H9 (cell line): ENCODE data around the gene GABRR2. TPM values are rescaled to one million over a fixed set of nuclear protein-coding genes. Genes with fewer than 3 reads are reported as not detected.

Experiments
- DNase-seq: peaks from one replicate; pipeline ENCODE4 v3.0.0-alpha.2; 2017
- H2AFZ ChIP-seq: one replicate; pipeline ENCODE4 v1.6.1; 2013; ENCODE audit warnings: mild to moderate bottlenecking, low read length, control low read depth, moderate library complexity
- H2AK5ac ChIP-seq: 2 replicates; pipeline ENCODE4 v1.6.1; 2013; ENCODE audit warnings: low read length, control low read depth, mixed read lengths; ENCODE audit not compliant: insufficient read length
- H2BK120ac ChIP-seq: one replicate; pipeline ENCODE4 v1.6.1; 2013; ENCODE audit warnings: low read depth, mild to moderate bottlenecking, low read length, control low read depth, inconsistent platforms; ENCODE audit not compliant: poor library complexity, severe bottlenecking
- H2BK12ac ChIP-seq: 2 replicates; pipeline ENCODE4 v1.6.1; 2013; ENCODE audit warnings: low read length, control low read depth, mixed read lengths, low read depth; ENCODE audit not compliant: insufficient read length
- H2BK15ac ChIP-seq: 2 replicates; pipeline ENCODE4 v1.6.1; 2013; ENCODE audit warnings: low read depth, low read length, control low read depth
- H2BK20ac ChIP-seq: one replicate; pipeline ENCODE4 v1.6.1; 2013; ENCODE audit warnings: low read depth, mild to moderate bottlenecking, low read length, control low read depth, inconsistent platforms; ENCODE audit not compliant: poor library complexity, severe bottlenecking
- H2BK5ac ChIP-seq: 2 replicates; pipeline ENCODE4 v1.6.1; 2013; ENCODE audit warnings: low read length, control low read depth, mixed read lengths; ENCODE audit not compliant: insufficient read length
- H3K14ac ChIP-seq: 2 replicates; pipeline ENCODE4 v1.6.1; 2013; ENCODE audit warnings: low read length, control low read depth; ENCODE audit not compliant: insufficient read depth
- H3K18ac ChIP-seq: 2 replicates; pipeline ENCODE4 v1.6.1; 2013; ENCODE audit warnings: low read depth, mild to moderate bottlenecking, mixed read lengths, low read length, control low read depth; ENCODE audit not compliant: insufficient read length
- H3K23ac ChIP-seq: 2 replicates; pipeline ENCODE4 v1.6.1; 2013; ENCODE audit warnings: low read length, control low read depth, mixed read lengths, low read depth; ENCODE audit not compliant: insufficient read length
- H3K23me2 ChIP-seq: 2 replicates; pipeline ENCODE4 v1.6.1; 2013; ENCODE audit warnings: low read depth, mild to moderate bottlenecking, mixed read lengths, low read length, control low read depth; ENCODE audit not compliant: insufficient read length, poor library complexity, severe bottlenecking
- H3K27ac ChIP-seq: 2 replicates; pipeline ENCODE4 v1.5.1; 2013; ENCODE audit warnings: low read length, control low read depth, mixed read lengths, low read depth; ENCODE audit not compliant: insufficient read length
- H3K27me3 ChIP-seq: 2 replicates; pipeline ENCODE4 v1.6.1; 2013; ENCODE audit warnings: low read length, control low read depth, inconsistent platforms; ENCODE audit not compliant: insufficient read depth
- H3K4ac ChIP-seq: 2 replicates; pipeline ENCODE4 v1.6.1; 2013; ENCODE audit warnings: low read depth, mild to moderate bottlenecking, control low read depth, inconsistent platforms, low read length, moderate library complexity
- H3K4me1 ChIP-seq: 2 replicates; pipeline ENCODE4 v1.6.1; 2013; ENCODE audit warnings: low read length, control low read depth, inconsistent platforms; ENCODE audit not compliant: insufficient read depth
- H3K4me2 ChIP-seq: 2 replicates; pipeline ENCODE4 v1.6.1; 2013; ENCODE audit warnings: low read length, control low read depth, mixed read lengths; ENCODE audit not compliant: insufficient read length, insufficient read depth
- H3K56ac ChIP-seq: 2 replicates; pipeline ENCODE4 v1.6.1; 2013; ENCODE audit warnings: low read depth, mild to moderate bottlenecking, mixed read lengths, low read length, control low read depth; ENCODE audit not compliant: insufficient read length
- H3K79me1 ChIP-seq: 2 replicates; pipeline ENCODE4 v1.6.1; 2013; ENCODE audit warnings: low read depth, mild to moderate bottlenecking, moderate library complexity, low read length, control low read depth, inconsistent platforms; ENCODE audit not compliant: insufficient read depth, poor library complexity, severe bottlenecking
- H3K79me2 ChIP-seq: 2 replicates; pipeline ENCODE4 v1.6.1; 2013; ENCODE audit warnings: low read length, control low read depth, inconsistent platforms; ENCODE audit not compliant: insufficient read depth
- H3K9ac ChIP-seq: 2 replicates; pipeline ENCODE4 v1.6.1; 2013; ENCODE audit warnings: low read length, control low read depth, mixed read lengths; ENCODE audit not compliant: insufficient read length; ENCODE audit errors: extremely low read depth
- H3K9me3 ChIP-seq: one replicate; pipeline ENCODE4 v1.6.1; 2013; ENCODE audit warnings: low read depth, low read length, inconsistent platforms; ENCODE audit not compliant: control insufficient read depth
- H3T11ph ChIP-seq: one replicate; pipeline ENCODE4 v1.6.1; 2013; ENCODE audit warnings: mild to moderate bottlenecking, low read length, control low read depth, inconsistent platforms
- H4K20me1 ChIP-seq: one replicate; pipeline ENCODE4 v1.6.1; 2013; ENCODE audit not compliant: control insufficient read depth, insufficient read length, insufficient read depth
- H4K5ac ChIP-seq: 2 replicates; pipeline ENCODE4 v1.6.1; 2013; ENCODE audit warnings: low read depth, mild to moderate bottlenecking, mixed read lengths, low read length, control low read depth; ENCODE audit not compliant: insufficient read length
- H4K8ac ChIP-seq: replicated peaks from 2 replicates; pipeline ENCODE4 v1.6.1; 2013; ENCODE audit warnings: low read length, control low read depth, mixed read lengths, low read depth; ENCODE audit not compliant: insufficient read length
- H4K91ac ChIP-seq: 2 replicates; pipeline ENCODE4 v1.6.1; 2013; ENCODE audit warnings: low read depth, mild to moderate bottlenecking, moderate library complexity, mixed read lengths, low read length, control low read depth; ENCODE audit not compliant: insufficient read length
- H3K27ac Mint-ChIP-seq, 3 experiments: 2 replicates in 2 of 3; 3 replicates in 1 of 3; pipeline ENCODE4 v1.8.0; 2020 to 2021; ENCODE audit warnings: mixed read lengths in 3 of 3, mild to moderate bottlenecking in 1 of 3, moderate library complexity in 1 of 3
- H3K27me3 Mint-ChIP-seq: 2 replicates; pipeline ENCODE4 v1.8.0; 2021; ENCODE audit warnings: low read depth, mild to moderate bottlenecking, moderate library complexity, mixed read lengths
- H3K36me3 Mint-ChIP-seq, 3 experiments: 2 replicates in 2 of 3; 3 replicates in 1 of 3; pipeline ENCODE4 v1.8.0; 2020 to 2021; ENCODE audit warnings: low read depth in 3 of 3, mixed read lengths in 3 of 3; ENCODE audit not compliant: insufficient read depth in 1 of 3
- H3K4me1 Mint-ChIP-seq, 2 experiments: 2 replicates each; pipeline ENCODE4 v1.8.0; 2020; ENCODE audit warnings: mixed read lengths in 2 of 2
- H3K4me3 Mint-ChIP-seq, 2 experiments: 2 replicates in 1 of 2; 3 replicates in 1 of 2; pipeline ENCODE4 v1.8.0; 2020 to 2021; ENCODE audit warnings: mild to moderate bottlenecking in 2 of 2, mixed read lengths in 2 of 2, moderate library complexity in 1 of 2
- H3K9me3 Mint-ChIP-seq, 2 experiments: 2 replicates in 1 of 2; 3 replicates in 1 of 2; pipeline ENCODE4 v1.8.0; 2020; ENCODE audit warnings: mild to moderate bottlenecking in 2 of 2, mixed read lengths in 2 of 2, moderate library complexity in 1 of 2
- WGBS: extraction: QIAGEN DNeasy Blood & Tissue Kit; methylation state at CpG from one replicate; pipeline ENCODE4 v1.1.7; 2013; ENCODE audit warnings: missing lambda C conversion rate, low lambda C conversion rate, mixed read lengths; ENCODE audit not compliant: insufficient read length; ENCODE audit errors: extremely low coverage; 5-methylcytosine and 5-hydroxymethylcytosine counted together
- total RNA-seq: library from RNA; stranded (reverse); gene quantifications from 2 replicates; pipeline ENCODE4 v1.2.1, GENCODE V29; 2021
- TF ChIP-seq, protein P1 (sequence below): fragments of 200-600 bp; sonication (generic); conservative IDR thresholded peaks from 3 replicates; pipeline ENCODE4 v1.8.0; 2021; ENCODE audit warnings: antibody characterized with exemption, mild to moderate bottlenecking

The GABRR2 gene
- total RNA-seq, 1 experiment from 2014 or later = not detected

DNA sequence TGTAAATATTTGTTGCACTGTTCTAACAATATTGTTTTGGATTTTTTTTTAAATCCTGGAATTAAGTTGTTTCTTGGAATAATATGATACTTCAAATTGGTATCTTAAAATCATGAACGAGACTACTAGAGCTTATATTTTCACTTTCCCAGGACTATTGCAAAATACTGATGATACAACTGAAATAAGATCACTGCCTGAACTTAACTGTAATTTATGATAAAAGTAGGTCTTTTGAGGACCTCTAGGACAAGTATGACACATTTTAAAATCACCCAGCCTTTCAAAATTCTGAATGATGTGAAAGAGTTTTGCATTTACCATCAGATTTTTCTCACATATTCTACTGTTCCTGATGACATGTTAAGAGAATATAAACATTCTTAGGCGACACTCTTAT lies 46.1 kb upstream of the GABRR2 start:
- H2BK15ac ChIP-seq = no peak overlapping the region
- no peaks in the 10 kb centered on the region for H3K4me1 ChIP-seq
- H3T11ph ChIP-seq = no peak overlapping the region
- peaks cover 13% of the 10 kb centered on the region in 2 experiments for H3K4me1 Mint-ChIP-seq
- H3K79me1 ChIP-seq = no peaks in the 10 kb centered on the region
- H3K9me3 Mint-ChIP-seq = no peaks in the 10 kb centered on the region; a peak in 2 of 5 replicates
- H3K4me3 Mint-ChIP-seq = no peak overlapping the region
- no peak overlapping the region for H3K27ac Mint-ChIP-seq
- H3K36me3 Mint-ChIP-seq = no peaks in the 10 kb centered on the region
- no peak overlapping the region for H2AK5ac ChIP-seq
- H3K79me2 ChIP-seq = no peaks in the 10 kb centered on the region
- no peak overlapping the region for H3K9ac ChIP-seq
- H2AFZ ChIP-seq = no peak overlapping the region
- no peak overlapping the region for H3K18ac ChIP-seq
- H3K4me2 ChIP-seq = no peak overlapping the region
- WGBS = no CpG with 5 or more reads among the region's 2 CpGs
- no peaks in the 10 kb centered on the region for H4K20me1 ChIP-seq
- peaks cover 4% of the 10 kb centered on the region for H3K27me3 Mint-ChIP-seq
- no peak for DNase-seq
- H3K27me3 ChIP-seq = no peaks in the 10 kb centered on the region
- H3K14ac ChIP-seq = no peak overlapping the region
- H2BK20ac ChIP-seq = no peak overlapping the region
- H3K9me3 ChIP-seq = no peaks in the 10 kb centered on the region
- TF ChIP-seq, protein P1, sequence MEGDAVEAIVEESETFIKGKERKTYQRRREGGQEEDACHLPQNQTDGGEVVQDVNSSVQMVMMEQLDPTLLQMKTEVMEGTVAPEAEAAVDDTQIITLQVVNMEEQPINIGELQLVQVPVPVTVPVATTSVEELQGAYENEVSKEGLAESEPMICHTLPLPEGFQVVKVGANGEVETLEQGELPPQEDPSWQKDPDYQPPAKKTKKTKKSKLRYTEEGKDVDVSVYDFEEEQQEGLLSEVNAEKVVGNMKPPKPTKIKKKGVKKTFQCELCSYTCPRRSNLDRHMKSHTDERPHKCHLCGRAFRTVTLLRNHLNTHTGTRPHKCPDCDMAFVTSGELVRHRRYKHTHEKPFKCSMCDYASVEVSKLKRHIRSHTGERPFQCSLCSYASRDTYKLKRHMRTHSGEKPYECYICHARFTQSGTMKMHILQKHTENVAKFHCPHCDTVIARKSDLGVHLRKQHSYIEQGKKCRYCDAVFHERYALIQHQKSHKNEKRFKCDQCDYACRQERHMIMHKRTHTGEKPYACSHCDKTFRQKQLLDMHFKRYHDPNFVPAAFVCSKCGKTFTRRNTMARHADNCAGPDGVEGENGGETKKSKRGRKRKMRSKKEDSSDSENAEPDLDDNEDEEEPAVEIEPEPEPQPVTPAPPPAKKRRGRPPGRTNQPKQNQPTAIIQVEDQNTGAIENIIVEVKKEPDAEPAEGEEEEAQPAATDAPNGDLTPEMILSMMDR = no peak
- no peak overlapping the region for H4K5ac ChIP-seq
- H2BK5ac ChIP-seq = no peak overlapping the region
- no peak overlapping the region for H3K56ac ChIP-seq
- H2BK120ac ChIP-seq = no peak overlapping the region
- no peaks in the 10 kb centered on the region for H3K23me2 ChIP-seq
- H3K23ac ChIP-seq = no peak overlapping the region
- no peak overlapping the region for H2BK12ac ChIP-seq
- H4K91ac ChIP-seq = no peak overlapping the region
- H3K27ac ChIP-seq = no peak overlapping the region
- H3K4ac ChIP-seq = no peak overlapping the region
- H4K8ac ChIP-seq = no peak overlapping the region
